GM12878 (cell line): ENCODE measurements around the gene COPZ1. TPM values are rescaled to one million over a fixed set of nuclear protein-coding genes. Genes with fewer than 3 reads are reported as not detected.

Source experiments
- ATF2 ChIP-seq: IDR thresholded peaks from 2 replicates; pipeline ENCODE4 v1.6.1; 2012; ENCODE audit warnings: low read length, inconsistent platforms
- BACH1 ChIP-seq: fragments of 450-650 bp; IDR thresholded peaks from 2 replicates; pipeline ENCODE4 v1.6.1; 2017; ENCODE audit warnings: mild to moderate bottlenecking, borderline replicate concordance
- BRCA1 ChIP-seq: IDR thresholded peaks from 2 replicates; pipeline ENCODE4 v1.6.1; 2011; ENCODE audit warnings: low read depth, low read length, improper control_type of control experiment
- EED ChIP-seq: sonication (generic); IDR thresholded peaks from 2 replicates; pipeline ENCODE4 v1.6.1; 2016; ENCODE audit warnings: antibody characterized with exemption, low read depth
- ELK1 ChIP-seq: IDR thresholded peaks from 2 replicates; pipeline ENCODE4 v1.6.1; 2012; ENCODE audit warnings: low read depth, low read length, improper control_type of control experiment
- FOS ChIP-seq: IDR thresholded peaks from 3 replicates; pipeline ENCODE4 v1.6.1; 2011; ENCODE audit warnings: borderline replicate concordance; ENCODE audit not compliant: insufficient read length; ENCODE audit errors: extremely low read depth
- HCFC1 ChIP-seq: fragments of 150-350 bp; IDR thresholded peaks from 2 replicates; pipeline ENCODE4 v1.6.1; 2014; ENCODE audit warnings: low read length
- IKZF1 ChIP-seq: fragments of 450-650 bp; conservative IDR thresholded peaks from 2 replicates; pipeline ENCODE4 v1.6.1; 2017; ENCODE audit warnings: antibody characterized with exemption, mild to moderate bottlenecking
- IKZF2 ChIP-seq, 2 experiments: fragments of 450-650 bp; IDR thresholded peaks; 2 replicates each; pipeline ENCODE4 v1.6.1; 2017; ENCODE audit warnings: mild to moderate bottlenecking in 2 of 2, moderate library complexity in 2 of 2
- KDM1A ChIP-seq: fragments of 200-600 bp; sonication (generic); IDR thresholded peaks from 2 replicates; pipeline ENCODE4 v1.6.1; 2016; ENCODE audit warnings: borderline replicate concordance
- MEF2A ChIP-seq: IDR thresholded peaks from 2 replicates; pipeline ENCODE4 v1.6.1; 2011; ENCODE audit warnings: low read depth, mild to moderate bottlenecking, low read length, moderate library complexity; ENCODE audit not compliant: insufficient read depth
- NR2C2 ChIP-seq: IDR thresholded peaks from 2 replicates; pipeline ENCODE4 v1.6.1; 2011; ENCODE audit warnings: borderline replicate concordance, low read depth; ENCODE audit not compliant: control insufficient read depth, insufficient read length
- POLR2AphosphoS5 ChIP-seq: IDR thresholded peaks from 2 replicates; pipeline ENCODE4 v1.6.1; 2011; ENCODE audit warnings: mild to moderate bottlenecking, low read length, inconsistent platforms
- RAD51 ChIP-seq: fragments of 450-650 bp; IDR thresholded peaks from 2 replicates; pipeline ENCODE4 v1.6.1; 2016; ENCODE audit warnings: moderate library complexity, mild to moderate bottlenecking, inconsistent platforms
- SMAD1 ChIP-seq: fragments of 450-650 bp; IDR thresholded peaks from 2 replicates; pipeline ENCODE4 v1.6.1; 2018; ENCODE audit warnings: mild to moderate bottlenecking, low read depth; ENCODE audit not compliant: partially characterized antibody
- SP1 ChIP-seq: IDR thresholded peaks from one replicate; pipeline ENCODE4 v1.6.1; 2011; ENCODE audit warnings: low read depth, low read length
- ZBED1 ChIP-seq: IDR thresholded peaks from 2 replicates; pipeline ENCODE4 v1.6.1; 2016; ENCODE audit warnings: borderline replicate concordance
- ZBTB11 ChIP-seq: fragments of 450-650 bp; formaldehyde crosslinking; IDR thresholded peaks from 2 replicates; pipeline ENCODE4 v1.5.0; 2022; ENCODE audit warnings: mild to moderate bottlenecking, missing genetic modification characterization
- ZBTB4 ChIP-seq: fragments of 450-650 bp; formaldehyde crosslinking; IDR thresholded peaks from 2 replicates; pipeline ENCODE4 v1.4.0; 2022; ENCODE audit warnings: mild to moderate bottlenecking, moderate library complexity
- polyA plus RNA-seq, 11 experiments: library from polyadenylated mRNA; depleted of rRNA in 4 of 11; unstranded in 6 of 11; stranded (reverse) in 5 of 11; fragments of >200 nt; fragmentation: Nextera tagmentation in 4 of 11; fragmentation: Illumina TruSeq in 1 of 11; extraction: Ambion mirVana in 4 of 11; extraction: Trizol in 1 of 11; gene quantifications; 1 replicate in 1 of 11; 2 replicates in 10 of 11; pipeline versions ENCODE4 v1.2.1 to v1.2.3, GENCODE V29; 2011 to 2016; ENCODE audit warnings: inconsistent platforms in 2 of 11, missing spikeins in 2 of 11, low read depth in 1 of 11
- total RNA-seq, 4 experiments: library from RNA; depleted of rRNA in 3 of 4; stranded (reverse); fragments of >200 nt in 3 of 4; fragmentation: Illumina TruSeq in 1 of 4; extraction: Trizol in 1 of 4; gene quantifications; 2 replicates each; pipeline versions ENCODE4 v1.2.1 to v1.2.3, GENCODE V29; 2013 to 2021
- TF ChIP-seq, protein P1 (sequence below): IDR thresholded peaks from 2 replicates; pipeline ENCODE4 v1.6.1; 2011; ENCODE audit warnings: low read depth, low read length, improper control_type of control experiment, borderline replicate concordance

COPZ1 gene
- total and polyA plus RNA-seq, 10 of the 15 experiments (the other 5 are each of a cell fraction or from before 2014, with no cell fraction given): 112 to 378 (median 184) TPM

- TF ChIP-seq ZBTB4 (CRISPR knock-in tag) (no peak), SMAD1 (no peak), BRCA1 (no peak), HCFC1 (no peak), KDM1A (no peak), IKZF1 (no peak), ELK1 (no peak), FOS (no peak), SP1 (no peak), ATF2 (peak; percentile 16; the same call in 1 of the 2 replicates), NR2C2 (no peak), MEF2A (no peak), EED (no peak), RAD51 (no peak), POLR2AphosphoS5 (peak; percentile 74), ZBTB11 (no peak), IKZF2 (IDR thresholded peaks at IDR 0.05) (no peak), ZBED1 (peak; percentile 74; the same call in 1 of the 2 replicates), BACH1 (peak; percentile 36; the same call in 1 of the 2 replicates)
- TF ChIP-seq, protein P1, sequence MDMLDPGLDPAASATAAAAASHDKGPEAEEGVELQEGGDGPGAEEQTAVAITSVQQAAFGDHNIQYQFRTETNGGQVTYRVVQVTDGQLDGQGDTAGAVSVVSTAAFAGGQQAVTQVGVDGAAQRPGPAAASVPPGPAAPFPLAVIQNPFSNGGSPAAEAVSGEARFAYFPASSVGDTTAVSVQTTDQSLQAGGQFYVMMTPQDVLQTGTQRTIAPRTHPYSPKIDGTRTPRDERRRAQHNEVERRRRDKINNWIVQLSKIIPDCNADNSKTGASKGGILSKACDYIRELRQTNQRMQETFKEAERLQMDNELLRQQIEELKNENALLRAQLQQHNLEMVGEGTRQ: no peak
Measured at GRCh38 chr12:54286042-54287030, 38.6 kb upstream of the COPZ1 start (continued).
